ENCODE results near the gene KRT77.

DNA sequence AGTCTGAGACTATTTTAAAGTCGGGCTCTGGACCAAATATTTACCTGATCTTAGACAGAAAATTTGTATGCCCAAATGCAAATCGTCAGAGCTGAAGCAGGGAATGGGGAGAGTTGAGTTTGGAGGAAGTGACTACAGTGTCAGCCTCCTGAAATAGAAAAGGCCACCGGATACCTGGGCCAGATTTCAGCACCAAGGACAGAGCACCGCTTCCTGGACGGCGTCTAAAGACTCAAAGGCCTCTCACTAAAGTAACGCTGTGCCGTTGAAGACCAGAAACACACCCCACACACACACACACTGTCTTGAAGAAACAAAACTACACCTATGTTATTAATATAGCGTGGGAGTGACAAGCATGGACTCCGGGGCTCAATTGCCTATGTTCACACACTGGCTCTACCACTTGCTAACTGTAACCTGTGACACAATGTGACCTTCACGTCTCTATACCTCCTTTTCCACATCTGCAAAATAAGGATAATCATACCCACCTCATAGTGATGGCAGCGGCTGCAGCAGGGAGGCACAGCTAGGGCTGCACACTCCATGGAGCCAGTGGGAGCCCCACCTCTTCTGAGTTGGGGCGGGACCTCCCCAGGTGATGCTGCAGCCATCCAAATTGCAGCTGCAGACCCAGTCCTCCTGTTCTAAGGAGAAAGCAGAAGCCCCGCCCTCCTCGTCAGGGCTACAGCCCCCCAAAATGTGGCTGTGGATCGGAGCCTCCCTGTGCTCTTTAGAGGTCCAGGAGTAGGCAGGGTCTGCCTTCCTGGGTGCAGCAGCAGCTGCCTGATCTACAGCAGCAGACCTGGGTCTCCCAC is 38.3 kb upstream of the KRT77 start:
- TF ChIP-seq SMC3 (conservative IDR thresholded peaks at IDR 0.05; ENCODE audit: poor library complexity) (no peak), EZH2 (IDR thresholded peaks at IDR 0.05; ENCODE audit: borderline replicate concordance, insufficient read depth, low read length, poor library complexity, severe bottlenecking) (no peak)
- TF ChIP-seq, protein P1, sequence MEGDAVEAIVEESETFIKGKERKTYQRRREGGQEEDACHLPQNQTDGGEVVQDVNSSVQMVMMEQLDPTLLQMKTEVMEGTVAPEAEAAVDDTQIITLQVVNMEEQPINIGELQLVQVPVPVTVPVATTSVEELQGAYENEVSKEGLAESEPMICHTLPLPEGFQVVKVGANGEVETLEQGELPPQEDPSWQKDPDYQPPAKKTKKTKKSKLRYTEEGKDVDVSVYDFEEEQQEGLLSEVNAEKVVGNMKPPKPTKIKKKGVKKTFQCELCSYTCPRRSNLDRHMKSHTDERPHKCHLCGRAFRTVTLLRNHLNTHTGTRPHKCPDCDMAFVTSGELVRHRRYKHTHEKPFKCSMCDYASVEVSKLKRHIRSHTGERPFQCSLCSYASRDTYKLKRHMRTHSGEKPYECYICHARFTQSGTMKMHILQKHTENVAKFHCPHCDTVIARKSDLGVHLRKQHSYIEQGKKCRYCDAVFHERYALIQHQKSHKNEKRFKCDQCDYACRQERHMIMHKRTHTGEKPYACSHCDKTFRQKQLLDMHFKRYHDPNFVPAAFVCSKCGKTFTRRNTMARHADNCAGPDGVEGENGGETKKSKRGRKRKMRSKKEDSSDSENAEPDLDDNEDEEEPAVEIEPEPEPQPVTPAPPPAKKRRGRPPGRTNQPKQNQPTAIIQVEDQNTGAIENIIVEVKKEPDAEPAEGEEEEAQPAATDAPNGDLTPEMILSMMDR (IDR thresholded peaks at IDR 0.05; ENCODE audit: poor library complexity, severe bottlenecking) = no peak

Measured in neural cell (in vitro differentiated cells).